H1 (cell line): ENCODE measurements around the gene SNTG2. TPM values are rescaled to one million over a fixed set of nuclear protein-coding genes. Genes with fewer than 3 reads are reported as not detected.
"Not testable (repeated sequence)": the region's sequence is repeated elsewhere in the genome, so short reads cannot be mapped to it uniquely, and the experiment has no call there.

Experiments used
- CTCF ChIA-PET: fragments of 300-600 bp; sonication (Branson Sonifier 250); formaldehyde crosslinking; loops from one replicate; lab custom pipeline; 2021; ENCODE audit not compliant: partially characterized antibody; lab: Charles Lee
- POLR2A ChIA-PET: fragments of 300-600 bp; sonication (Branson Sonifier 250); formaldehyde crosslinking; loops from one replicate; lab custom pipeline; 2021; ENCODE audit warnings: inconsistent platforms; ENCODE audit not compliant: partially characterized antibody; lab: Charles Lee
- DNase-seq, 2 experiments: peaks; one replicate each; pipeline versions ENCODE4 v3.0.0 to v3.0.0-alpha.2; 2010 to 2022; ENCODE audit warnings: low spot score in 2 of 2, low read depth in 1 of 2, mixed read lengths in 1 of 2
- FAIRE-seq: peaks from 2 replicates; lab custom pipeline; 2011; peaks lifted over from hg19 to GRCh38; lab: Jason Lieb, UNC
- H2AFZ ChIP-seq: 2 replicates; pipeline ENCODE4 v1.8.1; 2012; ENCODE audit warnings: low read length, inconsistent platforms
- H2AK5ac ChIP-seq: 2 replicates; pipeline ENCODE4 v1.6.1; 2013; ENCODE audit warnings: low read depth, low read length
- H2BK120ac ChIP-seq: replicated peaks from 2 replicates; pipeline ENCODE3; 2013; ENCODE audit warnings: low read depth, low read length, inconsistent platforms
- H2BK12ac ChIP-seq: 2 replicates; pipeline ENCODE4 v1.6.1; 2013; ENCODE audit warnings: low read depth, low read length
- H2BK15ac ChIP-seq: 2 replicates; pipeline ENCODE4 v1.6.1; 2013; ENCODE audit warnings: low read length
- H2BK20ac ChIP-seq: 2 replicates; pipeline ENCODE4 v1.6.1; 2013; ENCODE audit warnings: low read length
- H2BK5ac ChIP-seq: 2 replicates; pipeline ENCODE4 v1.6.1; 2013; ENCODE audit warnings: low read depth, low read length
- H3K14ac ChIP-seq: 2 replicates; pipeline ENCODE4 v1.6.1; 2013; ENCODE audit warnings: inconsistent platforms; ENCODE audit not compliant: insufficient read length
- H3K18ac ChIP-seq: 2 replicates; pipeline ENCODE4 v1.6.1; 2013; ENCODE audit warnings: low read length; ENCODE audit errors: extremely low read depth
- H3K23ac ChIP-seq: 2 replicates; pipeline ENCODE4 v1.6.1; 2013; ENCODE audit warnings: inconsistent platforms; ENCODE audit not compliant: insufficient read length
- H3K23me2 ChIP-seq: 2 replicates; pipeline ENCODE4 v1.6.1; 2013; ENCODE audit warnings: low read depth, low read length
- H3K27ac ChIP-seq: 2 replicates; pipeline ENCODE4 v1.6.1; 2011; ENCODE audit warnings: low read depth, low read length, inconsistent platforms
- H3K27me3 ChIP-seq, 4 experiments: replicated peaks in 1 of 4; 1 replicate in 1 of 4; 2 replicates in 3 of 4; pipeline versions ENCODE4 v1.6.1 to v1.8.1; 2011 to 2013; ENCODE audit warnings: low read length in 3 of 4, mild to moderate bottlenecking in 3 of 4, inconsistent platforms in 2 of 4, mixed read lengths in 2 of 4, moderate library complexity in 1 of 4; ENCODE audit not compliant: control insufficient read depth in 3 of 4, insufficient read depth in 3 of 4; ENCODE audit errors: extremely low read depth in 1 of 4
- H3K36me3 ChIP-seq, 4 experiments: 2 replicates each; pipeline versions ENCODE4 v1.6.1 to v1.8.1; 2011 to 2013; ENCODE audit warnings: mild to moderate bottlenecking in 4 of 4, low read length in 3 of 4, moderate library complexity in 2 of 4, control low read depth in 1 of 4, inconsistent platforms in 1 of 4; ENCODE audit not compliant: insufficient read depth in 4 of 4, control insufficient read depth in 2 of 4
- H3K4ac ChIP-seq: replicated peaks from 2 replicates; pipeline ENCODE3; 2013; ENCODE audit warnings: low read length, low read depth, mixed read lengths, inconsistent platforms; ENCODE audit not compliant: insufficient read length
- H3K4me1 ChIP-seq, 4 experiments: replicated peaks in 1 of 4; 1 replicate in 1 of 4; 2 replicates in 3 of 4; pipeline versions ENCODE4 v1.6.1 to v1.8.1; 2011 to 2013; ENCODE audit warnings: low read length in 3 of 4, inconsistent platforms in 2 of 4, mixed read lengths in 1 of 4; ENCODE audit not compliant: insufficient read depth in 4 of 4, control insufficient read depth in 3 of 4
- H3K4me2 ChIP-seq, 2 experiments: 2 replicates each; pipeline versions ENCODE4 v1.6.1 to v1.8.1; 2011 to 2013; ENCODE audit warnings: low read depth in 2 of 2, low read length in 2 of 2, control low read depth in 1 of 2, inconsistent platforms in 1 of 2, mild to moderate bottlenecking in 1 of 2; ENCODE audit not compliant: insufficient read depth in 1 of 2
- H3K4me3 ChIP-seq, 4 experiments: fragments of 200-600, 300-600 bp in 1 of 4; sonication (generic), shearing (Covaris generic), sonication (Bioruptor Twin) in 1 of 4; 2 replicates each; pipeline versions ENCODE4 v1.5.1 to v1.8.1; 2011 to 2016; ENCODE audit warnings: low read length in 4 of 4, low read depth in 3 of 4, control low read depth in 2 of 4, inconsistent platforms in 2 of 4, mild to moderate bottlenecking in 2 of 4, mixed read lengths in 1 of 4, moderate library complexity in 1 of 4; ENCODE audit not compliant: insufficient read depth in 2 of 4; ENCODE audit errors: extremely low read depth in 1 of 4
- H3K56ac ChIP-seq: replicated peaks from 2 replicates; pipeline ENCODE3; 2013; ENCODE audit warnings: low read depth, mild to moderate bottlenecking, mixed read lengths, low read length, inconsistent platforms; ENCODE audit not compliant: insufficient read length
- H3K79me1 ChIP-seq: 2 replicates; pipeline ENCODE4 v1.6.1; 2013; ENCODE audit warnings: low read depth, low read length, control low read depth
- H3K79me2 ChIP-seq, 2 experiments: 2 replicates each; pipeline versions ENCODE4 v1.6.1 to v1.8.1; 2012 to 2013; ENCODE audit warnings: low read length in 2 of 2, mild to moderate bottlenecking in 2 of 2, inconsistent platforms in 1 of 2; ENCODE audit not compliant: insufficient read depth in 2 of 2, control insufficient read depth in 1 of 2
- H3K9ac ChIP-seq, 4 experiments: replicated peaks in 1 of 4; 1 replicate in 1 of 4; 2 replicates in 3 of 4; pipeline versions ENCODE4 v1.6.1 to v1.8.1; 2011 to 2013; ENCODE audit warnings: low read depth in 3 of 4, low read length in 3 of 4, control low read depth in 2 of 4, mild to moderate bottlenecking in 2 of 4, moderate library complexity in 2 of 4, inconsistent platforms in 1 of 4; ENCODE audit errors: extremely low read depth in 1 of 4
- H3K9me3 ChIP-seq, 2 experiments: 2 replicates each; pipeline versions ENCODE4 v1.6.1 to v1.8.1; 2012 to 2013; ENCODE audit warnings: mild to moderate bottlenecking in 2 of 2, moderate library complexity in 2 of 2, control low read depth in 1 of 2, inconsistent platforms in 1 of 2, low read depth in 1 of 2, low read length in 1 of 2, mixed read lengths in 1 of 2; ENCODE audit not compliant: insufficient read depth in 2 of 2
- H4K20me1 ChIP-seq, 2 experiments: replicated peaks in 1 of 2; 2 replicates each; pipeline versions ENCODE3 to v1.8.1; 2011 to 2013; ENCODE audit warnings: inconsistent platforms in 2 of 2, low read length in 2 of 2, mild to moderate bottlenecking in 1 of 2; ENCODE audit not compliant: insufficient read depth in 2 of 2, control insufficient read depth in 1 of 2
- H4K5ac ChIP-seq: 2 replicates; pipeline ENCODE4 v1.6.1; 2013; ENCODE audit warnings: low read length, low read depth, mixed read lengths, inconsistent platforms; ENCODE audit not compliant: insufficient read length
- H4K8ac ChIP-seq: 2 replicates; pipeline ENCODE4 v1.8.0; 2013; ENCODE audit warnings: mild to moderate bottlenecking, moderate library complexity, low read length, inconsistent platforms; ENCODE audit not compliant: insufficient read depth; ENCODE audit errors: extremely low read depth
- H4K91ac ChIP-seq: replicated peaks from 2 replicates; pipeline ENCODE3; 2013; ENCODE audit warnings: low read length, mixed read lengths, inconsistent platforms; ENCODE audit not compliant: insufficient read length
- ASH2L ChIP-seq: fragments of 200-600, 300-600 bp; sonication (generic); IDR thresholded peaks from one replicate; pipeline ENCODE4 v1.7.1; 2017; ENCODE audit warnings: low read length
- MAX ChIP-seq: IDR thresholded peaks from 2 replicates; pipeline ENCODE4 v1.6.1; 2012; ENCODE audit warnings: inconsistent platforms
- SIRT6 ChIP-seq: IDR thresholded peaks from one replicate; pipeline ENCODE4 v1.7.1; 2012; ENCODE audit warnings: low read length, inconsistent platforms
- WGBS, 2 experiments: shearing (Covaris generic) in 1 of 2; methylation state at CpG; one replicate each; pipeline versions ENCODE4 v1.1.6 to v1.1.7; 2013 to 2015; ENCODE audit warnings: low lambda C conversion rate in 2 of 2, mixed read lengths in 2 of 2, inconsistent platforms in 1 of 2, low coverage in 1 of 2, missing lambda C conversion rate in 1 of 2; ENCODE audit not compliant: insufficient replicate concordance in 2 of 2, insufficient coverage in 1 of 2, insufficient read length in 1 of 2; ENCODE audit errors: extremely low coverage in 1 of 2, missing lambda C conversion rate in 1 of 2; 5-methylcytosine and 5-hydroxymethylcytosine counted together
- polyA plus RNA-seq, 7 experiments: library from polyadenylated mRNA; depleted of rRNA in 3 of 7; stranded (reverse) in 5 of 7; unstranded in 2 of 7; fragments of >200 nt in 5 of 7; fragments of 200-250 nt in 2 of 7; gene quantifications; 1 replicate in 5 of 7; 2 replicates in 1 of 7; 4 replicates in 1 of 7; pipeline versions ENCODE4 v1.2.1 to v1.2.3, GENCODE V29; 2011 to 2013; ENCODE audit warnings: missing spikeins in 2 of 7, mixed read lengths in 2 of 7
- total RNA-seq: library from RNA; stranded (reverse); fragmentation: NEBNext Ultra II Directional; extraction: Animal tissue kit (Norgen Biotek cat#: 25700); gene quantifications from 2 replicates; pipeline ENCODE4 v1.2.1, GENCODE V29; 2021

The SNTG2 gene
- total and polyA plus RNA-seq, 2 of the 8 experiments (the other 6 are each of a cell fraction or from before 2014, with no cell fraction given) = 6.6 to 18.1 TPM

GRCh38 chr2:1091895-1092585 is 141.4 kb downstream of the SNTG2 start (continued):
- TF ChIP-seq SIRT6 (no peak), ASH2L (no peak), MAX (no peak)
- TF ChIP-seq, all 59 proteins: peak for 0

- H3K27ac ChIP-seq, H3K14ac ChIP-seq, H2BK12ac ChIP-seq, H2BK15ac ChIP-seq, H4K91ac ChIP-seq, H3K56ac ChIP-seq, CTCF ChIA-PET, H3K79me2 ChIP-seq, H3K4ac ChIP-seq, H4K20me1 ChIP-seq, H2AFZ ChIP-seq, H2BK20ac ChIP-seq, H3K9me3 ChIP-seq, H3K9ac ChIP-seq, H4K8ac ChIP-seq, H3K23me2 ChIP-seq, DNase-seq, H3K18ac ChIP-seq, H3K4me1 ChIP-seq, H3K23ac ChIP-seq, H2BK120ac ChIP-seq, H3K27me3 ChIP-seq, H3K36me3 ChIP-seq, FAIRE-seq, H2BK5ac ChIP-seq, H4K5ac ChIP-seq, H3K79me1 ChIP-seq, H3K4me3 ChIP-seq, H3K4me2 ChIP-seq, H2AK5ac ChIP-seq: not testable (repeated sequence)
- POLR2A ChIA-PET = interaction anchor here (0.6 kb wide), 1 partner anchor 12 kb away, joined by 3 read pairs; no protein-coding TSS in a partner anchor
- 86% methylated on average over 6 of the region's 6 CpGs; no CpG with 5 or more reads in 1 of the 2 experiments for WGBS, 2 experiments
Observed at GRCh38 chr2:1093668-1094067, 143.0 kb downstream of the SNTG2 start.
